Renal pelvis (tissue), 4 donors: ENCODE measurements around the gene LY6G5B. TPM values are rescaled to one million over a fixed set of nuclear protein-coding genes. Genes with fewer than 3 reads are reported as not detected.
A peak's percentile ranks its signal among the peaks of the same experiment; 100 is the strongest.
"Not testable (repeated sequence)": the region's sequence is repeated elsewhere in the genome, so short reads cannot be mapped to it uniquely, and the experiment has no call there.

Source experiments
- DNase-seq: peaks from one replicate; pipeline ENCODE4 v3.0.0-alpha.2; 2013
- polyA plus RNA-seq, 3 donors: library from polyadenylated mRNA; unstranded; fragments of 120-200 nt; gene quantifications; one replicate each; pipeline ENCODE4 v1.2.1, GENCODE V29; 2013; ENCODE audit not compliant: insufficient read length in 3 of 3

LY6G5B gene
- polyA plus RNA-seq, 3 donors: 19.0 to 38.1 (median 35.1) TPM

DNA sequence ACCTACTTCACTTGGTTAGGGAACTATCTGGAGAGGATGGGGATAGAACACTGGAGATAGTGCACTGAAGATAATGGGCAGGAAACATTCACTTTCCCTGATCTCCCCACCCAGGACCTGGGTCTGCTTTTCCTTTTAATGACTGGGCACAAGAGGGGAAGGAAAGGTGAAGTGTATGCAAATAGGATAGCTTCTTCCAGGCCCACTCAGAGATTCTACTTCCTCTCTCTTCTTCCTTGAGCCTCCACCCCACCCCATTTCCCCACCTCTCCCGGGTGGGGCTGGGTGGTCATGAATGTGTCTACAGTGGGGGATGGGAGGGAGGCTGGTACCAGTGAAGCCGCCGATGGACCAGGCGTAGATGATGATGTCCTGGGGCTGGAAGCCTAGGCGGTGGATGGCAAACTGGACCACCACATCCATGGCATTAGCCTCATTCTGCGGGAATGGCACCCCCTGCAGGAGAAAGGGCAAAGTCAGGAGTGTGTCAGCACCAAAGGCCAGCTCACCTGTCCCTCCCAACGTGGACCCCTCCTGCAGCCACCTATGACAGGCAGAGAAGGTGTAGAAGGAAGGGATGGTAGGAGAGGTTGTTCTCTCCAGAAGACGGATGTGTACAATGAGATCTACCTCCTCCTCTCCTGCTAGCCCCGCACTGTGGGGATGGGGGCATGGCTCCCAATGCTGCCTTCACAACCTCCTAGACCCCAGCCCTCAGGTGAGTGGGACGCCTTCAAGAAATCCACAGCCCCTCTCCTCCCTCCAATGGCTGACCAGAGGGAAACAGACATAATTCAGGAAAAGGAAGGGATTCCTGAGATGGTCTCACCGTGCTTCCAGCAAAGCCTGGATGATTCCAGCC, 19.7 kb downstream of the LY6G5B start:
- no peak for DNase-seq

DNA sequence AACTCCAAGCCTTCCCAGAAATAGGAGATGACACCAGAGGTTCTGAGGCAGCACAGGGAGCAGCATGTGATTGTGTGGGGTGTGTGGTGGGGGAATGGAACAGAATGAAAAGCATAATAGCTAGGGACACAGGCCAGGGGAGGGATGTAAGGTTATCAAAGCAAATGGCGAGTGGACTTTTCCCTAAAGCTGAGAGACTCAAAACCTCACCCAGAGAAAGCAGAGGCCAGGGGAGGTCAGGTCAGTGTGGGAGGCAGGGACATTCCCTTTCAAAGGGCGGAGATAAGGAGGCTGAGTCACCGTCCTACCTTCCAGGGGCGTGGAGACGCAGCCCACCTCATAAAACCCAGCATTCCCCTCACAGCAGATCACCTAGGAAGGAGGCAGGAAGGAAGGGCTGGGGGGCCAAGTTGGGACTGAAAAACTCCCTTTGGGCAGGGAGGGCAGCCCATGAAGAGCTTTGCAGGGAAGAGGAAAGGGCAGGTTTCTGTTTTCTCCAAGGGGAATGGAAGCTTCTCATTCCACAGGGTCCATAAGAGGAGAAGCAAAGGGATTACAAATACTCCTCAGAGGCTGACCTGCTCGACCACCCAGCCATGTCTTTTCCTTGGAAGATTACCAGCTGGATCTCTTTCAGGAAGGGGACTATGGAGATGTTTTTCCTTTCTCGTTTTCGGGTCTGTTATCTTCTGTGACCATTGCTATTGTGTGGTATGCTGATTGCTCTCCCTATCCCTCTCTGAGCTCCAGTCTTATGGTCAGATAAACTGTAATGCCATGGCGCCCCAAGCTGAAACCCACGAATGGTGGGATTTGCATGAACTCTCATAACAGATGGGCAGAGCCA, 20.7 kb downstream of the LY6G5B start:
- no peak for DNase-seq

- no peak for DNase-seq
These were observed 21.3 kb downstream of the LY6G5B start for GRCh38 chr6:31691078-31691463.

- DNase-seq: no peak
These were observed 21.9 kb downstream of the LY6G5B start for GRCh38 chr6:31691564-31692108.

DNA sequence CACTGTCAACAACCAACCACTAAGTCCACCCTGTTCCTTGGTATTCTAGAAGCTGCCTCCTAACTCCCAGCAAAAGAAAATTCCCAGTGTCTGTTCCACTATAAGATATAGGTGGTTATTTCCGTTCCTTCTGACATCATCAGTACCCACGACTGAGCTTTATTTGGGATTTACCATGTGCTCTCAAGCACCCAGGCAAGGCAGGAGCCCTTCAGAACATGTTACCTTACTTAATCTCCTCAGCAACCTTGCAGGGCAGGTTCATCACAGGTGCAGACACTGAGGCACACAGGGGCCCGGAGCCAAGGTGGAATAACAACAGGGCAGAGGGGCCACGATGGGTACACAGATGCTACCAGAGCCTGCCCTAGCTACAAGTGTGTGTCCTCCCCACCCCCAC, 22.6 kb downstream of the LY6G5B start:
- DNase-seq: no peak

DNA sequence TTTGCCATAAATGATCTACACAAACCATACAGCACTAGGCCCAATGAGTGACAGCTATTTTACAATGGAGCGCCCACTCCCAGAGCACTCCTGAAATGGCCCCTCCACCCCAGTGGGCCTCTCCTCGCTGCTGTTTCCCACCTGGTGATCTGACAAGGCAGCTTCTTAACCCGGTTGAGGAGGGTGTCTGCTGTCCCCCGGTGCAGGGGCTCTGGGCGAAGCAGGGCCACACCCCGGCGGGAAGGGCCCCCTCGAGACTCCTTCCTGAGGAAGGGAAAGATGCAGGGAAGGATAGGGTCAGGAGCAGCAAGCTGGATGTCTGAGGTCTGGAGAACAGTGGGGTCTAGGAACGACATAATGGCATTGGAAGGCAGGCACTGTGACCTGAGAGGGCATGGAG, 23.1 kb downstream of the LY6G5B start:
- no peak for DNase-seq

GRCh38 chr6:31693535-31693934, 23.8 kb downstream of the LY6G5B start:
- no peak for DNase-seq

GRCh38 chr6:31697555-31697954, 27.8 kb downstream of the LY6G5B start:
- DNase-seq: no peak

DNA sequence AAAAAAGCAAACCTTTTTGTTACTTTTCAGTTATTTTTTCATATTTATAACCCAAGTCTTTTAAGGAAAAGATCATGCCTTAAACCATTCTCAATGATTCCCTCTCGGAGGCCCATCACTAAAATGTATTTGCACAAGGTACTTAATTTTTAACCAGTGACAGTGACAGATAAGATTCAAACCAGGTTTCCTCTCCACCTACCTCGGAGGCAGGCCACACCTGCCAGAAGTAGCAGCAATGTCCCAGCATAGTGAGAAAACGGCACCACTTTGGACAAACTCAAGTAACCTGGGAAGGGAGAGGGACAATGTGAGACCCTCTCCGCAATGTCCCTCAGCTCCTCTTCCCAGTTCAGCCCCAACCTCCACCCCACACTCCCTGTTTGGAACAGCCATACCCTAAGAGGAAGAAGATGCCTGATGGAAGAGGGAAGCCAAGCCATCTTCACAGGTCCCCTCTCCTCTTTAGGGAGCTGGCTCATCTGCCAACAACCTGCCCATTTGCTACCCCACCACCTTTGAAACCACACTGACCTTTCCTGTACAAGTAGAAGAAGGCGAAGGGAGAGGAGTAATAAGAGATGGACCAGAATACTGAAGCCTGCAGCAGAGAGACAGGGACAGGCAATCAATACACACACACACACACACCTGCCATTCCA, 31.1 kb downstream of the LY6G5B start:
- DNase-seq: no peak

DNA sequence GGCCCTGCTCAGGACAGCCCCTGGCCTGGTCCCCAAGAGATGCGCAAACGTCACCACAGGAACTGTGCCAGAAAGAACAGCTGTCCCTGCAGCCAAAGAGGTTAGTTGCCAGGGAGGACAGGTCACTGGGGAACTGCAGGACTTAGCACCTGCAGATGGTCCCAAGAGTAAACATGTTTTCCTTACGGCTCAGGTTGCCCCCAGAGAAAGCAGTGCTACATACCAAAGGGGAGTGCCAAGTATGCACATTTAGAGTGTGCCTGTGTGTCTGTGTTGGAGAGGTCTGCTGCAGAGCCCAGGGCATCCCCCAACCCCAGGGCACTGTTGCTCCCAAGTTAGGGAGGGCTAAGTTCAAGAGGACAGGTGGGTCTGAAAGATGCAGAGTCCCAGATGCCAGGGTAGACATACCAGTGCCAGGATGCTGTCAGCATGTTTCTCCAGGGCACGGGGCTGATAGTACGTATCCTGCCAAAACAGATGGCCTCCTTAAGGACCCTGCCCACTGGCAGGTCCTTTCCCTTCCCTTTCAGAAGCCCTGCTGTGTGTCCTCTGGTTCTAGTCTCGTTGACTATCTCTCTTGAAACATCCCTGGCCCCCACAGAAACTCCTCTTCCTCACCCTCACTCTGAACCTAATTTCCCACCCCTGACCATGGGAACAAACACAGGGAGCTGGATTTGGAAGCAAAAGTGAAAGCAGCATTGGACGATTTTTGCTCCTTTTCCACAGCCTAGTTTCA, 32.1 kb downstream of the LY6G5B start:
- DNase-seq: no peak

- no peak for DNase-seq
These were observed 32.6 kb downstream of the LY6G5B start for GRCh38 chr6:31702405-31702818.

DNA sequence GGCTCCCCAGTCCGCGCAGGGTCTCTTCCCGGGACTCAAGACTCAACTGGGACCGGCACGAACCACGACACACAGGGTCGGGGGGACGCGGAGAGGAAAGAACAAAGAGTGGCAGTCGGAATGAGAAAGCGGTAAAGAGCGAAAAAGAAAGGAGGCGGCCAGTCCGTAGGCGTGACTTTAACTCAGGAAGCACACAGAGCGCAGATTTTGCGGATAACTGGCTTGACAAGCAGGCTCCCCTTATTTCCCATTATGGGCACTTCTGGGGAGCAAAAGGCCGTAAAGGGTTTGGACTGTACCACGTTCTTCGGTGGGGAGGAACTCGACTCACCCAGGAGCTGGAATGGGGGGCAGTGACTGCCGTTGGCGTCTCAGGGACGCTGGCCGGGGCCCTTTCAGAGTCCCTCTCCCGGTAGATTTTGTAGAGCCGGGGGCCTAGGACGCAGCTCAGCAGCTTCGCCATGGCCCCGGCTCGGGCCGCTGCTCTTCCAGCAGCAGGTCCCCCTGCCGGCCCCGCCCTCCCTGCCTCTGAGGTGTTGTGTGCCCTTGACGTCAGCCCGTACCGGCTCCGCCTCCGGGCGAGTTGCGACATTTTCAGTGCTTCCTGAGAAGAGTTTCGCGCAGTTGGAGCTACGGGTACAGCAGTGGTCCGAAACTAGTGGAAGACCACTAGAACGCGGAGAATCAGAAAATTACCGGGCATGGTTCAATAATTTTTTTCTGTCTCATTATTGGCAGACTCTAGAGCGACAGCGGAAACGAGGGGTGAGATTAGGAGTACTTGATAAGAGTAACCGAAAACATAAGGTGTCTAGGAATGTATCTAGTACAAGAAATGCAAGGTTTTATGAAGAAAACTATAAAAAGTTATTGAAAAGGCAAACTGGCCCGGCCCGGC, 33.3 kb downstream of the LY6G5B start, which contains the start of gene ABHD16A:
TSS of gene ABHD16A (minus strand) at position 506 of the 898 bp plus-strand sequence. CDS start at position 463, 43 bp downstream.
- peak; percentile 99 for DNase-seq

- no peak for DNase-seq
These were observed 36.2 kb downstream of the LY6G5B start for GRCh38 chr6:31705931-31706330.

- no peak for DNase-seq
These were observed 36.8 kb downstream of the LY6G5B start, which contains the start of gene LY6G6F for GRCh38 chr6:31706599-31706998. TSS of gene LY6G6F (plus strand) at chr6:31706866. CDS start at chr6:31706907, 41 bp downstream.

GRCh38 chr6:31707701-31708100, 37.9 kb downstream of the LY6G5B start:
- DNase-seq: no peak

GRCh38 chr6:31708224-31708623, 38.4 kb downstream of the LY6G5B start:
- DNase-seq: no peak

DNA sequence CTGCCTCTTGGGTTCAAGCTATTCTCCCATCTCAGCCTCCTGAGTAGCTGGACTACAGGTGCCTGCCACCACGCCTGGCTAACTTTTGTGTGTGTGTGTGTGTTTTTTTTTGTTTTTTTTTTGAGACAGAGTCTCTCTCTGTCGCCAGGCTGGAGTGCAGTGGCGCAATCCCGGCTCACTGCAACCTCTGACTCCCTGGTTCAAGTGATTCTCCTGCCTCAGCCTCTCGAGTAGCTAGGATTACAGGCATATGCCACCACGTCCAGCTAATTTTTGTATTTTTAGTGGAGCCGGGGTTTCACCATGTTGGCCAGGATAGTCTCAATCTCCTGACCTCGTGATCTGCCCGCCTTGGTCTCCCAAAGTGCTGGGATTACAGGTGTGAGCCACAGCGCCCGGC, 39.4 kb downstream of the LY6G5B start:
- not testable (repeated sequence) for DNase-seq

- no peak for DNase-seq
These were observed 40.9 kb downstream of the LY6G5B start for GRCh38 chr6:31710523-31711219.

GRCh38 chr6:31711233-31711632, 41.5 kb downstream of the LY6G5B start:
- no peak for DNase-seq
